Common myeloid progenitor, CD34-positive (primary cell): ENCODE results near the gene SEMA5A.

Experiments
- CTCF ChIA-PET: fragments of 350-600 bp; sonication (Branson Sonifier 250); formaldehyde crosslinking; loops from one replicate; lab custom pipeline; 2021; ENCODE audit warnings: antibody characterized with exemption; lab: Charles Lee
- POLR2A ChIA-PET: fragments of 350-600 bp; sonication (Branson Sonifier 250); formaldehyde crosslinking; loops from one replicate; lab custom pipeline; 2021; ENCODE audit warnings: antibody characterized with exemption; lab: Charles Lee
- DNase-seq, 3 donors: peaks; one replicate each; pipeline versions ENCODE4 v3.0.0 to v3.0.0-alpha.2; 2013
- H3K27ac ChIP-seq, 2 experiments: 1 replicate in 1 of 2; 2 replicates in 1 of 2; pipeline ENCODE4 v1.7.0; 2013; ENCODE audit warnings: inconsistent platforms in 2 of 2, low read length in 2 of 2, mild to moderate bottlenecking in 2 of 2, low read depth in 1 of 2, moderate library complexity in 1 of 2; ENCODE audit not compliant: severe bottlenecking in 2 of 2, insufficient read depth in 1 of 2, poor library complexity in 1 of 2
- H3K27me3 ChIP-seq, 5 experiments: replicated peaks in 2 of 5; 1 replicate in 3 of 5; 2 replicates in 2 of 5; pipeline versions ENCODE4 v1.6.1 to v1.7.0; 2013; ENCODE audit warnings: low read length in 4 of 5, mild to moderate bottlenecking in 2 of 5, moderate library complexity in 2 of 5, inconsistent platforms in 1 of 5; ENCODE audit not compliant: insufficient read depth in 5 of 5, control insufficient read depth in 4 of 5
- H3K36me3 ChIP-seq, 4 experiments: 1 replicate in 2 of 4; 2 replicates in 2 of 4; pipeline versions ENCODE4 v1.6.1 to v1.7.0; 2013; ENCODE audit warnings: low read length in 3 of 4, control low read depth in 1 of 4, mild to moderate bottlenecking in 1 of 4; ENCODE audit not compliant: control insufficient read depth in 4 of 4, insufficient read depth in 4 of 4
- H3K4me1 ChIP-seq, 4 experiments: 1 replicate in 3 of 4; 2 replicates in 1 of 4; pipeline versions ENCODE4 v1.6.1 to v1.7.1; 2013; ENCODE audit warnings: low read length in 3 of 4, mild to moderate bottlenecking in 3 of 4, control low read depth in 1 of 4, inconsistent platforms in 1 of 4, moderate library complexity in 1 of 4; ENCODE audit not compliant: control insufficient read depth in 4 of 4, insufficient read depth in 4 of 4; ENCODE audit errors: control extremely low read depth in 1 of 4
- H3K4me3 ChIP-seq, 7 experiments: 1 replicate in 4 of 7; 2 replicates in 3 of 7; pipeline versions ENCODE4 v1.5.1 to v1.7.0; 2013; ENCODE audit warnings: mild to moderate bottlenecking in 7 of 7, low read length in 6 of 7, moderate library complexity in 6 of 7, inconsistent platforms in 2 of 7, low read depth in 2 of 7, control low read depth in 1 of 7; ENCODE audit not compliant: insufficient read depth in 4 of 7, control insufficient read depth in 1 of 7; ENCODE audit errors: extremely low read depth in 1 of 7
- H3K9me3 ChIP-seq, 5 experiments: 1 replicate in 4 of 5; 2 replicates in 1 of 5; pipeline versions ENCODE4 v1.6.1 to v1.7.1; 2013; ENCODE audit warnings: low read length in 4 of 5, mild to moderate bottlenecking in 2 of 5, inconsistent platforms in 1 of 5, low read depth in 1 of 5, moderate library complexity in 1 of 5; ENCODE audit not compliant: control insufficient read depth in 4 of 5, insufficient read depth in 2 of 5; ENCODE audit errors: control extremely low read depth in 1 of 5
- WGBS: methylation state at CpG from one replicate; pipeline ENCODE4 v1.1.5; 2013; ENCODE audit not compliant: insufficient coverage; 5-methylcytosine and 5-hydroxymethylcytosine counted together

SEMA5A gene

GRCh38 chr5:9196403-9197227 is 349.3 kb downstream of the SEMA5A start:
- Histone ChIP-seq H3K4me1 (no peaks in the 10 kb centered on the region), H3K9me3 (no peaks in the 10 kb centered on the region), H3K27me3 (no peaks in the 10 kb centered on the region), H3K27ac (no peak overlapping the region), H3K36me3 (no peaks in the 10 kb centered on the region), H3K4me3 (no peak overlapping the region)
- POLR2A ChIA-PET: no interaction called here
- WGBS: 97% methylated on average over 12 of the region's 13 CpGs
- CTCF ChIA-PET: no interaction called here
- DNase-seq: no peak

GRCh38 chr5:9194509-9194908 is 351.4 kb downstream of the SEMA5A start:
- H3K27ac ChIP-seq: no peak overlapping the region

DNA sequence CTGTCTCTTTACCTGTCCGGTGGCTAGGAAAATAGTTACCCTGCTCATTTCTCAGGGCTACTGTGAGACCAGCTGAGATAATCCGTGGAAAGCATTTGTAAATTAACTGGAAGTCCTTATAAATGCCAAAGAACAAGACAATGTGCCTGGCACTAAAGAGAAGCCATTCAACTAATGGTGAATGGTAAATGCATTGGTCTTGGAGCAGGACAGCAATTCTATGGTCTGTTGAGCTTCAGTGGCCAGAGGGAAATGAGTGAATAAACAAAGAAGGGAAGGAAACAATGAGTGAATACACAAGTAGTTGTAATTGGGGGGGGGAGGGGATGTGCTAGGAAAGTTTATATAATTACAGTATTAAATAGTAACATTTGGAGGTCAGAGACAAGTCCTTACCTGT is 353.6 kb downstream of the SEMA5A start:
- WGBS: 90% methylated on average over 2 of the region's 2 CpGs
- H3K27me3 ChIP-seq: peaks cover 0 to 7% (median 2%) of the 10 kb centered on the region in 5 experiments
- H3K4me3 ChIP-seq: no peak overlapping the region
- no peaks in the 10 kb centered on the region for H3K9me3 ChIP-seq
- no peak for DNase-seq
- ChIA-PET CTCF (interaction anchor here (0.6 to 1.5 kb wide), 2 partner anchors 19 to 196 kb away, joined by 3 read pairs; no protein-coding TSS in a partner anchor), POLR2A (no interaction called here)
- no peak overlapping the region for H3K27ac ChIP-seq
- no peaks in the 10 kb centered on the region for H3K36me3 ChIP-seq
- H3K4me1 ChIP-seq: no peaks in the 10 kb centered on the region

More at GRCh38 chr5:9194509-9194908, 351.4 kb downstream of the SEMA5A start:
- no peak overlapping the region for H3K4me3 ChIP-seq
- ChIA-PET POLR2A (no interaction called here), CTCF (interaction anchor here (1.2 to 1.3 kb wide), 2 partner anchors 13 to 17 kb away, joined by 3 to 4 read pairs; no protein-coding TSS in a partner anchor)
- 93% methylated on average over 2 of the region's 3 CpGs for WGBS
- DNase-seq: no peak
- H3K36me3 ChIP-seq: no peaks in the 10 kb centered on the region
- no peaks in the 10 kb centered on the region for H3K4me1 ChIP-seq
- H3K27me3 ChIP-seq: peaks cover 0 to 4% (median 0%) of the 10 kb centered on the region in 5 experiments
- H3K9me3 ChIP-seq: no peaks in the 10 kb centered on the region

- no peaks in the 10 kb centered on the region for H3K9me3 ChIP-seq
These were observed 356.2 kb downstream of the SEMA5A start for GRCh38 chr5:9189681-9190080.

DNA sequence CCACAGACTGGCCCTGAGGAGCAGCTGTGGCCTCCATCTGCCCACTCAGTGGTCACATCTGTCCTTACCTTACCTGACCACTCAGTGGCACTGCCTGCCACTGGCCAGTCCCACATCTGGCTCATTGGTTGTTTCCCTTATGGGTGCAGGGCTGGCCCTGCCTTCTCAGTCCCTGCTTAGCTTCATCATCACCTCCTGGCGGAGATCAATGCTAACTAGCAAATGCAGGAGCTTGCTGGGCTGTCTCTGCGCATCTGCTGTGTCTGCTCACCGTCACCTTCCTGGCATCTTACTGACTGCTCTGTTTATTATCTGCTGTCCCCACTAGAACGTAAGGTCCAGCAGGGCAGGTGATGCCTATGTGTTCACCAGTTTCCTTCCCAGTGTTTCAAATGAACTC is 356.9 kb downstream of the SEMA5A start:
- H3K27ac ChIP-seq: no peak overlapping the region
- CTCF ChIA-PET: no interaction called here

More at GRCh38 chr5:9189681-9190080, 356.2 kb downstream of the SEMA5A start:
- H3K27me3 ChIP-seq: peaks cover 0 to 7% (median 2%) of the 10 kb centered on the region in 5 experiments
- no peak overlapping the region for H3K27ac ChIP-seq
- no CpG with 5 or more reads among the region's 1 CpG for WGBS
- H3K4me1 ChIP-seq: no peaks in the 10 kb centered on the region
- H3K36me3 ChIP-seq: no peaks in the 10 kb centered on the region
- DNase-seq: no peak
- H3K4me3 ChIP-seq: no peak overlapping the region
- ChIA-PET CTCF (interaction anchor here (1.5 kb wide), 1 partner anchor 18 kb away, joined by 4 read pairs; no protein-coding TSS in a partner anchor), POLR2A (no interaction called here)

GRCh38 chr5:9188131-9188530 is 357.7 kb downstream of the SEMA5A start:
- no peaks in the 10 kb centered on the region for H3K4me1 ChIP-seq
- no peaks in the 10 kb centered on the region for H3K9me3 ChIP-seq
- H3K36me3 ChIP-seq: no peaks in the 10 kb centered on the region
- H3K4me3 ChIP-seq: no peak overlapping the region
- CTCF ChIA-PET: no interaction called here
- H3K27me3 ChIP-seq: peaks cover 0 to 7% (median 2%) of the 10 kb centered on the region in 5 experiments
- peak in 2 of 3 donors; percentile 3 for DNase-seq
- 100% methylated on average over 3 of the region's 5 CpGs for WGBS
- POLR2A ChIA-PET: no interaction called here
- H3K27ac ChIP-seq: no peak overlapping the region

More for the DNA sequence above, 356.9 kb downstream of the SEMA5A start:
- 94% methylated on average over 3 of the region's 4 CpGs for whole genome bisulfite sequencing
- Histone ChIP-seq H3K27me3 (peaks cover 0 to 7% (median 2%) of the 10 kb centered on the region in 5 experiments), H3K4me1 (no peaks in the 10 kb centered on the region), H3K9me3 (no peaks in the 10 kb centered on the region), H3K4me3 (no peak overlapping the region), H3K36me3 (no peaks in the 10 kb centered on the region)
- no peak for DNase-seq
- POLR2A ChIA-PET: no interaction called here

- H3K27ac ChIP-seq: no peak overlapping the region
- no peaks in the 10 kb centered on the region for H3K4me1 ChIP-seq
- ChIA-PET POLR2A (no interaction called here), CTCF (no interaction called here)
- peaks cover 0 to 7% (median 2%) of the 10 kb centered on the region in 5 experiments for H3K27me3 ChIP-seq
- no peak overlapping the region for H3K4me3 ChIP-seq
- no peak for DNase-seq
- H3K36me3 ChIP-seq: no peaks in the 10 kb centered on the region
- 94% methylated on average over 5 of the region's 5 CpGs for WGBS
- no peaks in the 10 kb centered on the region for H3K9me3 ChIP-seq
These were observed 358.3 kb downstream of the SEMA5A start for GRCh38 chr5:9187614-9188013.
